SKM-1 (cell line): ENCODE data around the gene ERFE.

ENCODE experiments used
- DNase-seq: peaks from one replicate; lab custom pipeline; 2025; ENCODE audit not compliant: unreplicated experiment; lab: John Stamatoyannopoulos, UW

ERFE gene

GRCh38 chr2:238138331-238139195, 20.2 kb upstream of the ERFE start, which contains the start of gene KLHL30:
Gene KLHL30, plus strand, starts transcription at chr2:238138668. Its CDS starts 2,087 bp downstream, at chr2:238140755.
- no peak for DNase-seq

DNA sequence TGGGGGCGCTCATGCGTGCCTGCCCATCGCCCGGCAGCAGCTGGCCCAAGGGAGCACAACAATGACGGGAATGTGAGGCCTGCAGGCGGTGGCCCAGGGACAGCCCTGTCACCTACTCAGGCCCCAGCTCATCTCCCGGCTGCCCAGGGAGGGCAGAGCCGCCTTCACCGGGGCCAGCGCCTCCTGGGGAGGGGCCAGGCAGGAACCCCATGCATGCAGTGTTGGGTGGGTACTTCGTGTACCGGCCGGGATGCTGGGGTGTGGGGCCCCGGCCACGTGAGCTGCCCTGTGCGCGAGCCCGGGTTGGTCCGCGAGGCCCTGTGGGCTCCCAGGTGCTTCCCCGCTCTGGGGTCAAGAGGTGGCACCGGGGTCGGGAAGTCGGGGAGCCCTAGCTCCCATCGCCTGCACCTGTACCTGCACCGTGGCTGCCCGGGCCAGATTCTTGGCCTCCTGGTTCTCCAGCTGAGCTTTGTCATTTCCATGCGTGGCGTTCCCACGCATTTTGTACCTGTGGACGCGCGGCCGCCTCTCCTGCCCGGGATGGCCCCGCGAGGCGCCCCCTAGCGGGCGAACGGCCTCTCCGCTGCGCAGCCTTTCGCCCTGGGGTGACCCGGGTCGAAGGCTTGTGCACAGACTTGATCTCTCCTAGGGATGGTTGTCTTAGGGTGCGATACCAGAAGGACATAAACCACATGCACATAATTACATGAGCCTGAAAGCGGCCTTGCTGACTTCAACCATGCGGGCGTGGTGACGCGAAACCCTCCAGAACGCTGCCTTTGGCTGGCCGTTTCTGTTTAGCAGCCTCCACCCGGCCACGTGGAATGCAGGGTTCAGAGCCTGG, 19.4 kb upstream of the ERFE start:
- DNase-seq = no peak

DNA sequence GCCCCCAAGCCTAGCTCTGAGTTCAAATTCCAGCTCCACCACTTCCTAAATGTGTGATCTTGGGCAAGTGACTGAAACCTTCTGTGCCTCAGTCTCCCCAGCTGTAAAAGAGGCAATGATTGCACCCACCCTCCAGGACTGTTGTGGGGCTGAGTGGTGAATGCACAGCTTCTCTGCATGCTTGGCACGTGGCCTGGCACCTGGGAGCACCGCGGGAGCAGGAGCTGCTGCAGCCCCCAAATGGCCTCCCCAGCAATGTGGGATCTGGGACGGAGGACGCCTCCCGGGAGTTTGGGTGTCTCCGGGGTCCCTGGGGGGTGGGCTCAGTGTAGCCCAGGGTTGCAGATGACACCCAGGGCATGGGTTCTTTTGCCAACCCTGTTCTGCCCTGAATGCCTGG, 18.7 kb upstream of the ERFE start:
- DNase-seq = no peak

DNA sequence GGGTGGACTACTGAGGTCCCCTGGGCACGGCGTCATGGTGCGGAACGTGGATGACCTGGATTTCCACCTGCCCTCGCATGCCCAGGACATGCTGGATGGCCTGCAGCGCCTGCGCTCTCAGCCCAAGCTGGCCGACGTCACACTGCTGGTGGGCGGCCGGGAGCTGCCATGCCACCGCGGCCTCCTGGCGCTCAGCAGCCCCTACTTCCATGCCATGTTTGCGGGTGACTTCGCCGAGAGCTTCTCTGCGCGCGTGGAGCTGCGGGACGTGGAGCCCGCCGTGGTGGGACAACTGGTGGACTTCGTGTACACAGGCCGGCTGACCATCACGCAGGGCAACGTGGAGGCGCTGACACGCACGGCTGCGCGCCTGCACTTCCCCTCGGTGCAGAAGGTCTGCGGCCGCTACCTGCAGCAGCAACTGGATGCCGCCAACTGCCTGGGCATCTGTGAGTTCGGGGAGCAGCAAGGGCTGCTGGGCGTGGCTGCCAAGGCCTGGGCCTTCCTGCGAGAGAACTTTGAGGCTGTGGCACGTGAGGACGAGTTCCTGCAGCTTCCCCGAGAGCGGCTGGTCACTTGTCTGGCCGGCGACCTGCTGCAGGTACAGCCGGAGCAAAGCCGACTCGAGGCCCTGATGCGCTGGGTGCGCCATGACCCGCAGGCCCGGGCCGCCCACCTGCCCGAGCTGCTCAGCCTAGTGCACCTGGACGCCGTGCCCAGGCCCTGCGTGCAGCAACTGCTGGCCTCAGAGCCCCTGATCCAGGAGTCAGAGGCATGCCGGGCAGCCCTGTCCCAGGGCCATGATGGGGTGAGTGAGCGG, 17.8 kb upstream of the ERFE start:
- DNase-seq = no peak

DNA sequence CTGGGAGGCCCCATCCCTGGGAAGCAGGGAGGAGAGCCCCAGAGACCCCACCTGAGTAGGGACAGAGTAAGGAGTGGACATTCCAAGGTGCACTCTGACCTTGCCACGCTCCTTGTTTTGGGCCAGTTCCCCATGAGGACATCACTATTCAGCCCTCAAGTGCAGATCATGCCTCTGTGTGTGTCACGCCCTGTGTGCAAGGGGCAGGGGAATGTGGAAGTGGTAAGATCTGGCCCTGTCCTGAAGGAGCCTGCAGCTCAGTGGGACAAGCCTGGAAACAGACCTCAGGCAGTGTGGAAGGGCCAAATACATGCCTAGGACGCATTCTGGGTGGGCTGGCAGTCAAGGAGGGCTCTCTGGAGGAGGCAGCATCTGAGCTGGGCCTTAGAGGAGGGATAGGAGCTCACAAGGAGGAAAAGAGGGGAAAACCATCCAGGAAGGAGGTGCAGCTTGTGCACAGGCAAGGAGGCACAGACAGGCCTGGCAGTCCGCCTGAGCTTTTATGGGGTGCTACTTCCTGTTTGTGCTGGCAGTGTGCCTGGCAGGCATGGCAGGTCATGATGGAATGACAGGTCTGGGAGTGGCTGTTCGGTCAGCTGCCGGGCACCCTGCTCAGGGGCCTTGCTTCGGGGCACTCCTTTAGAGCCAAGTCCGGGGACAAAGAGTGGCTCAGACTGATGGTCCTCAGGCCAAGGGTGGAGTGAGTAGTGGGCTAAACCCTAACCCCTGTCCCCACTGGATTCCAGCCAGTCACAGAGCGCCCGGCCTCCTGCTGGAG, 17.0 kb upstream of the ERFE start:
- no peak for DNase-seq

DNA sequence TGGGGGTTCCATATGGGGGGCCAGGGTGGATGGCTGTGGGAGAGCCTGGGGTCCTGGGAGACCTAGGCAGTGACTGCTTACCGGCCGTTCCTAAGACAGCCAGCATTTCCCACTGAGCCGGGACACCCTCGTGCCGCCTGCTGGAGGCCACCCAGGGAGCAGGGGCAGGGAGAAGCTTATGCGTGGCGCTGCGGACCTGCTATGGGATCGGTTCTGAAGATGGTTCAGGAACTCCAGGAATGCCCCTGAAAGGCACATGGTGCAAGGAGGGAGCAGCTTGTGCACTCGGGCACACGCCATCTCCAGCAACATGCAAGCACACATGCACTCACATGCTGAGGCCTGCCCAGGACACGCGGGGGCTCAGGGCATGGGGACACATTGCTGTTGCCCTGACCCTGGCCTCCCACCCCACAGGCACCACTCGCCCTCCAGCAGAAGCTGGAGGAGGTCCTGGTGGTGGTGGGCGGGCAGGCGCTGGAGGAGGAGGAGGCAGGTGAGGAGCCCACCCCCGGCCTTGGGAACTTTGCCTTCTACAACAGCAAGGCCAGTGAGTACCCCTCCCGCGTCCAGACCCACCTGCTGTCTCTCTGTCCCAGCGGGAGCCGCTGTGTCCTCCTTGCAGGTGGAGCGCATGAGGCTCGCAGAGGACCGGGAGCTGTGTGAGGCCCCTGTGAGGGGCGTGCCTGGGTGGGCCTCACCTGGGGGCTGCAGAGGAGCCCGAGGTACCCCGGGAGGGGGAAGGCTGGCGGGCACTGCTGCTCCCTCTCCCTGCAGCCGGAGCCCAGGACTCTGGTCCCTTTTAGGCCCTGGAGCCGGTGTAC, 16.2 kb upstream of the ERFE start:
- DNase-seq = no peak

GRCh38 chr2:238143239-238143951, 15.4 kb upstream of the ERFE start:
- no peak for DNase-seq

DNA sequence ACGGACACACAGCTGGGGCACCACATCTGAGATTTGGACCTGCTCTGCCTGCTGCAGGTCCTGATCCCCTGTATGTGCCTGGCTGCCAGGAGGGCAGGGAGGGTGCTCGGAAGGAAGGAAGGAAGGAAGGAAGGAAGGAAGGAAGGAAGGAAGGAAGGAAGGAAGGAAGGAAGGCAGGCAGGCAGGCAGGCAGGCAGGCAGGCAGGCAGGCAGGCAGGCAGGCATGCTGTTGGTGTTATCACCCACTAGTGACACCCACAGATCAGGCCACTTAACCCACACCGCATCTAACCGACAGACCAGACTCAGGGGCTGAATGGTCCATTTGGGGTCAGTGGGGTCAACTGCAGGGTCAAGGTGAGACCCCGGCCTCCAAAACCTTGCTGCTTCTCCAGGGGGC, 14.5 kb upstream of the ERFE start:
- no peak for DNase-seq

DNA sequence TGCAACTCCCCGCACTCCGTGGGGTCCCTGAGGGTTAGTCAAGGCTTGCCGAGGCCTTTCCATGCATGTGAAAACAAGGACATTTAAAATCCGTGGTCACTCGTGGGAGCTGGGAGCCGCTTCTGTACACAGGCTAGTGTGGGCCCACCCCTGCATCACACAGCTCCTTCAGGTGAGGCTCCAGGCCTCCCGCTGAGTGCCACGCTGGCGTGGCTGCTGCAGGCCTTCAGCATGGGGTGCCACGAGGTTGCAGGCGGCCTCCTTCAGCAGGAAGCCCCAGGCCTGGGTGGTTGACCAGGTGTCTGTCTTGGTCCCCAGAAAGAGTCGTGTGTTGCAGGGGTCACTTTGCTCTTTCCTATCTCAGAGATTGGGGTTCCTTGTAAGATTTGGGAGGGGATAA, 13.7 kb upstream of the ERFE start:
- no peak for DNase-seq

GRCh38 chr2:238145851-238146250, 12.9 kb upstream of the ERFE start:
- no peak for DNase-seq

GRCh38 chr2:238146884-238147544, 11.8 kb upstream of the ERFE start:
- no peak for DNase-seq

DNA sequence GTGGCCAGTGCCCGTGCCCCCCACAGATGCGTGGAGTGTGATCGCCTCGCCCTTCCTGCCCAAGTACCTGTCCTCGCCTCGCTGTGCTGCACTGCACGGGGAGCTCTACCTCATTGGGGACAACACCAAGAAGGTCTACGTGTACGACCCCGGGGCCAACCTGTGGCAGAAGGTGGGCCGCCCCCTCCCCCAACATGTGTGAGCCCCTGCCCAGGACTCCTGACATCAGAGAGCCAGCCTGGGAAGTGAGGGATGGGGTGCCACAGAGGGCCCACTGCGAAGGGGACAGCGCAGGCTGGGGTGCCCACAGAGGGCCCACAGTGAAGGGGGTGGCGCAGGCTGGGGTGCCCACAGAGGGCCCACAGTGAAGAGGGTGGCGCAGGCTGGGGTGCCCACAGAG, 9.8 kb upstream of the ERFE start:
- DNase-seq = no peak

DNA sequence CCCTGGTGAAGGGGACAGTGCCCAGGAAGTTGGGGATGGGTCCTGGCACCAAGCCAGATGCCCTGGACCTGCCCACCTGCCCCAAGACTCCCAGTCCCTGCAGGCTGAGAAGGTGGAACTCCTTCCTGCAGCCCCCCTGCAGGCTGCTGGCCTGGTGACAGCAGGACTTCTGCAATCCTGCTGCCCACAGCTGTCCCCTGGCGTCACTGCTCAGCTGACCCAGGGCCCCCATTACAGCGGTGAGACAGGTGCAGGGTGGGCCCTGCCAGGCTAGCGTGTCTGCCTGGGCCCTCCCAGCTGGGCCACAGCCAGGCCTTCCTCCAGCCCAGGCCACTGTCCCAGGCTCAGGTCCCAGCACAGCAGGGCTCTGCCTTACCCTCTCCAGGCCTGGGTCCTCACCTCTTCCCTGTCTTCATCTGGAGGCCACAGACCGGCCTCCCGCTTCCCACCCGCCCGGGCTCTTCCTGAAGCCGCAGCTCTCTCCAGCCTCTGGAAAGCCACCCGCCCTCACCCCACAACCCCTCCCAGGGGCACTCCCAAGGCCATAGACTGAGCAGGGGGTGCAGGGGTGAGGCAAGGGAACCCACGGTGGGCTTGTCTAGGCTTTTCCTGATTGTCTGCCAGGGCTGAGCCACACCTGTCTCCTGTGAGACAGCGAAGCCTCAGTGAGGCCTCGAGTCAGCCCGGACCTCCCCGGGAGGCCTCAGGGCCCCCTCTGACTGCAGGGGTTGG, 8.8 kb upstream of the ERFE start:
- DNase-seq = no peak

DNA sequence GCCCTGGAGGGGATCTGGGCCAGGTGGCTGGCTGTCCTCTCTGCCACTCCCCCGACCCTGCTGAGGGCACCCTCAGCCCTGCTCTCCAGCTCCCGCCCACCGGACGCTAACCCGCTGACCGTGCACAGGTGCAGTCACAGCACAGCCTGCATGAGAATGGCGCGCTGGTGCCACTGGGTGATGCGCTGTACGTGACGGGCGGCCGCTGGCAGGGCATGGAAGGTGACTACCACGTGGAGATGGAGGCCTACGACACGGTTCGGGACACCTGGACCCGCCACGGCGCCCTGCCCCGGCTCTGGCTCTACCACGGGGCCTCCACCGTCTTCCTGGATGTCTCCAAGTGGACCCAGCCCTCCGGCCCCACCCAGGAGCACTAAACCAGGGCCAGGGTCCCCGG, 8.1 kb upstream of the ERFE start:
- DNase-seq = no peak

GRCh38 chr2:238151205-238151604, 7.6 kb upstream of the ERFE start:
- DNase-seq = no peak

- DNase-seq = no peak
Measured at GRCh38 chr2:238151628-238152235, 7.0 kb upstream of the ERFE start.
